ENCODE data around the gene CNTNAP4. TPM values are rescaled to one million over a fixed set of nuclear protein-coding genes. Genes with fewer than 3 reads are reported as not detected.

CNTNAP4 gene
- total and polyA plus RNA-seq, 2 of the 13 experiments (the other 11 are each of a cell fraction or from before 2014, with no cell fraction given), result not detected

DNA sequence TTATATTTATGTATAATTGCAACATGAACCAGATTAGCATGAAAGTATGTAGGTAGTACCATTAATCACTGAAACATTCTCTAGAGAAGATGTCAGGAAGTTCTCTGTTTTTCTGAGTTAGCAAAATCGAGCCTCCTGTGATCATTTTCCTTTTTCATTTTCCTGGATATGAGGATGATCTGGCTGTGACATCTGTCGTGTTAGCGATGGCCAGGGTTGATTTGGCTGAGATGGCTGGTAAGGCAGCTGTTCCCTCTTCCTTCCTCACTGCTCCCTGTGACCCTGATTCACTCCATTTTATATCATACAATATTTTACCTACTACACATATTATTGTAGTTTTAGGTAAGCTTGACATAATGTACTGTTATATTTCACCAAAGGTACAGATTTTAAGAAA lies 10.3 kb downstream of the CNTNAP4 start:
- BruUV-seq (replicated peaks), result no TSS peak
- in situ Hi-C loops (cut with HindIII; ENCODE audit: extremely low pct_ligation_motif_present, low pct_unique_long_range_greater_than_20kb), result loop anchor here (25.0 kb wide), 1 partner anchor 875 kb away; no protein-coding TSS in a partner anchor
- H3K9ac ChIP-seq (ENCODE audit: insufficient read depth, low read depth, low read length), result no peak overlapping the region
- TF ChIP-seq, protein P1, sequence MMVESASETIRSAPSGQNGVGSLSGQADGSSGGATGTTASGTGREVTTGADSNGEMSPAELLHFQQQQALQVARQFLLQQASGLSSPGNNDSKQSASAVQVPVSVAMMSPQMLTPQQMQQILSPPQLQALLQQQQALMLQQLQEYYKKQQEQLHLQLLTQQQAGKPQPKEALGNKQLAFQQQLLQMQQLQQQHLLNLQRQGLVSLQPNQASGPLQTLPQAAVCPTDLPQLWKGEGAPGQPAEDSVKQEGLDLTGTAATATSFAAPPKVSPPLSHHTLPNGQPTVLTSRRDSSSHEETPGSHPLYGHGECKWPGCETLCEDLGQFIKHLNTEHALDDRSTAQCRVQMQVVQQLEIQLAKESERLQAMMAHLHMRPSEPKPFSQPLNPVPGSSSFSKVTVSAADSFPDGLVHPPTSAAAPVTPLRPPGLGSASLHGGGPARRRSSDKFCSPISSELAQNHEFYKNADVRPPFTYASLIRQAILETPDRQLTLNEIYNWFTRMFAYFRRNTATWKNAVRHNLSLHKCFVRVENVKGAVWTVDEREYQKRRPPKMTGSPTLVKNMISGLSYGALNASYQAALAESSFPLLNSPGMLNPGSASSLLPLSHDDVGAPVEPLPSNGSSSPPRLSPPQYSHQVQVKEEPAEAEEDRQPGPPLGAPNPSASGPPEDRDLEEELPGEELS (CRISPR knock-in tag; IDR thresholded peaks at IDR 0.05), result no peak
- TF ChIP-seq RARG (CRISPR knock-in tag; IDR thresholded peaks at IDR 0.05; ENCODE audit: low read depth) (no peak), RBM22 (optimal IDR thresholded peaks at IDR 0.05; ENCODE audit: low read length) (no peak), ZNF572 (CRISPR knock-in tag; IDR thresholded peaks at IDR 0.05) (no peak), ZNF777 (CRISPR knock-in tag; IDR thresholded peaks at IDR 0.05) (no peak), KAT2B (IDR thresholded peaks at IDR 0.05; ENCODE audit: borderline replicate concordance, low read depth, low read length) (no peak), KDM4B (CRISPR knock-in tag; IDR thresholded peaks at IDR 0.05) (no peak), ZNF607 (CRISPR knock-in tag; IDR thresholded peaks at IDR 0.05; ENCODE audit: borderline replicate concordance) (no peak), HNRNPL (IDR thresholded peaks at IDR 0.05; ENCODE audit: low read depth, low read length) (no peak), PHF5A (CRISPR knock-in tag; IDR thresholded peaks at IDR 0.05; ENCODE audit: low read depth, unreplicated experiment) (no peak), JDP2 (CRISPR knock-in tag; IDR thresholded peaks at IDR 0.05; ENCODE audit: borderline replicate concordance) (no peak), FOXA3 (CRISPR knock-in tag; IDR thresholded peaks at IDR 0.05) (no peak), ZSCAN22 (CRISPR knock-in tag; IDR thresholded peaks at IDR 0.05) (no peak), NFE2L1 (CRISPR knock-in tag; IDR thresholded peaks at IDR 0.05; ENCODE audit: borderline replicate concordance) (no peak)
- TF ChIP-seq, protein P2, sequence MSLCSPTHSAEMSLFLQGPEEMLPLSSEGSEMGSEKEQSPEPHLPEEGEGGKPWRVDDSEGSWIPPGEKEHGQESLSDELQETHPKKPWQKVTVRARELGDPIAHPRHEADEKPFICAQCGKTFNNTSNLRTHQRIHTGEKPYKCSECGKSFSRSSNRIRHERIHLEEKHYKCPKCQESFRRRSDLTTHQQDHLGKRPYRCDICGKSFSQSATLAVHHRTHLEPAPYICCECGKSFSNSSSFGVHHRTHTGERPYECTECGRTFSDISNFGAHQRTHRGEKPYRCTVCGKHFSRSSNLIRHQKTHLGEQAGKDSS (CRISPR knock-in tag; IDR thresholded peaks at IDR 0.05; ENCODE audit: borderline replicate concordance, low read depth), result no peak
- TF ChIP-seq, protein P3, sequence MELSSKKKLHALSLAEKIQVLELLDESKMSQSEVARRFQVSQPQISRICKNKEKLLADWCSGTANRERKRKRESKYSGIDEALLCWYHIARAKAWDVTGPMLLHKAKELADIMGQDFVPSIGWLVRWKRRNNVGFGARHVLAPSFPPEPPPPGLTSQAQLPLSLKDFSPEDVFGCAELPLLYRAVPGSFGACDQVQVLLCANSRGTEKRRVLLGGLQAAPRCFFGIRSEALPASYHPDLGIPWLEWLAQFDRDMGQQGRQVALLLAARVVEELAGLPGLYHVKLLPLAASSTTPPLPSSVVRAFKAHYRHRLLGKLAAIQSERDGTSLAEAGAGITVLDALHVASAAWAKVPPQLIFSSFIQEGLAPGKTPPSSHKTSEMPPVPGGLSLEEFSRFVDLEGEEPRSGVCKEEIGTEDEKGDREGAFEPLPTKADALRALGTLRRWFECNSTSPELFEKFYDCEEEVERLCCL (CRISPR knock-in tag; IDR thresholded peaks at IDR 0.05; ENCODE audit: borderline replicate concordance), result no peak
- TF ChIP-seq, protein P4, sequence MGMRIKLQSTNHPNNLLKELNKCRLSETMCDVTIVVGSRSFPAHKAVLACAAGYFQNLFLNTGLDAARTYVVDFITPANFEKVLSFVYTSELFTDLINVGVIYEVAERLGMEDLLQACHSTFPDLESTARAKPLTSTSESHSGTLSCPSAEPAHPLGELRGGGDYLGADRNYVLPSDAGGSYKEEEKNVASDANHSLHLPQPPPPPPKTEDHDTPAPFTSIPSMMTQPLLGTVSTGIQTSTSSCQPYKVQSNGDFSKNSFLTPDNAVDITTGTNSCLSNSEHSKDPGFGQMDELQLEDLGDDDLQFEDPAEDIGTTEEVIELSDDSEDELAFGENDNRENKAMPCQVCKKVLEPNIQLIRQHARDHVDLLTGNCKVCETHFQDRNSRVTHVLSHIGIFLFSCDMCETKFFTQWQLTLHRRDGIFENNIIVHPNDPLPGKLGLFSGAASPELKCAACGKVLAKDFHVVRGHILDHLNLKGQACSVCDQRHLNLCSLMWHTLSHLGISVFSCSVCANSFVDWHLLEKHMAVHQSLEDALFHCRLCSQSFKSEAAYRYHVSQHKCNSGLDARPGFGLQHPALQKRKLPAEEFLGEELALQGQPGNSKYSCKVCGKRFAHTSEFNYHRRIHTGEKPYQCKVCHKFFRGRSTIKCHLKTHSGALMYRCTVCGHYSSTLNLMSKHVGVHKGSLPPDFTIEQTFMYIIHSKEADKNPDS (CRISPR knock-in tag; IDR thresholded peaks at IDR 0.05), result no peak
- no peaks in the 10 kb centered on the region for H3K36me3 ChIP-seq (replicated peaks in 1 of 2; ENCODE audit: control insufficient read depth in 1 of 2, insufficient read depth in 2 of 2, low read length in 2 of 2)
- DNase-seq (ENCODE audit: low spot score), result no peak
- H4K20me1 ChIP-seq (ENCODE audit: insufficient read depth, low read length), result no peaks in the 10 kb centered on the region
- 1% methylated on average over 3 of the region's 3 CpGs for WGBS (ENCODE audit: low lambda C conversion rate)
- intact Hi-C loops (cut with micrococcal nuclease; ENCODE audit: unreplicated experiment), result no loop called here
- no peak overlapping the region for H2AFZ ChIP-seq (ENCODE audit: low read length)
- no peak for ATAC-seq
- H3K27me3 ChIP-seq (ENCODE audit: control insufficient read depth in 1 of 2, insufficient read depth in 2 of 2, low read length in 2 of 2), result no peaks in the 10 kb centered on the region
- peaks cover 9% of the 10 kb centered on the region; the same call in 1 of the 2 replicates for H3K9me3 ChIP-seq (ENCODE audit: low read length)
- H3K4me3 ChIP-seq (replicated peaks in 1 of 3; ENCODE audit: insufficient read depth in 1 of 3, low read depth in 2 of 3, low read length in 3 of 3), result no peak overlapping the region
- H3K79me2 ChIP-seq (ENCODE audit: insufficient read depth, low read length), result no peaks in the 10 kb centered on the region
- no peak overlapping the region for H3K27ac ChIP-seq (ENCODE audit: extremely low read length, insufficient read depth, low read length)
- CTCF ChIA-PET (ENCODE audit: low intra/inter-chr PET ratio, low total read pairs), result no interaction called here
- no peaks in the 10 kb centered on the region for H3K4me1 ChIP-seq (ENCODE audit: insufficient read depth, low read length)
- no peak overlapping the region for H3K4me2 ChIP-seq (ENCODE audit: low read depth, low read length)
- POLR2A ChIA-PET, result no interaction called here
- no peak for FAIRE-seq

Measured in HepG2 (cell line).